ENCODE measurements around the gene PRKCE. TPM values are rescaled to one million over a fixed set of nuclear protein-coding genes. Genes with fewer than 3 reads are reported as not detected.

Gene PRKCE
- total and polyA plus RNA-seq, 4 experiments from 2014 or later, result 1.8 to 21.7 (median 11.0) TPM

GRCh38 chr2:46227022-46227421 lies 575.5 kb downstream of the PRKCE start:
- H3K27me3 ChIP-seq (ENCODE audit: insufficient read depth, low read length), result no peaks in the 10 kb centered on the region
- no peak for DNase-seq
- POLR2A ChIA-PET (ENCODE audit: partially characterized antibody), result no interaction called here
- H3K4me1 Mint-ChIP-seq, result peaks cover 26 to 54% (median 43%) of the 10 kb centered on the region in 4 donors
- H3K27ac Mint-ChIP-seq, result no peak overlapping the region
- intact Hi-C loops (cut with micrococcal nuclease), result no loop called here
- H3K27ac ChIP-seq (ENCODE audit: low read depth, low read length), result no peak overlapping the region
- peaks cover 33% of the 10 kb centered on the region for H3K4me1 ChIP-seq (ENCODE audit: insufficient read depth, low read length)
- no peaks in the 10 kb centered on the region for H3K36me3 ChIP-seq (ENCODE audit: insufficient read depth, low read length)
- CTCF ChIA-PET (ENCODE audit: partially characterized antibody), result no interaction called here
- H3K9me3 ChIP-seq (ENCODE audit: control insufficient read depth in 1 of 2, low read length in 2 of 2), result no peaks in the 10 kb centered on the region
- peaks cover 1 to 3% of the 10 kb centered on the region in 2 donors for H3K27me3 Mint-ChIP-seq
- H3K36me3 Mint-ChIP-seq, result no peaks in the 10 kb centered on the region
- no peak overlapping the region for H3K4me3 Mint-ChIP-seq
- no peak overlapping the region for H3K4me3 ChIP-seq (ENCODE audit: low read length in 2 of 2)
- H3K9me3 Mint-ChIP-seq, result peaks cover 0 to 7% (median 0%) of the 10 kb centered on the region in 8 donors

GRCh38 chr2:46227674-46228289 lies 576.3 kb downstream of the PRKCE start:
- Mint-ChIP-seq H3K36me3 (no peaks in the 10 kb centered on the region), H3K9me3 (peaks cover 0 to 7% (median 0%) of the 10 kb centered on the region in 8 donors), H3K4me3 (no peak overlapping the region), H3K27me3 (peaks cover 1 to 3% of the 10 kb centered on the region in 2 donors), H3K4me1 (peaks cover 26 to 52% (median 40%) of the 10 kb centered on the region in 4 donors), H3K27ac (peak overlapping the region in 2 of 7 donors; percentile 42 to 62)
- intact Hi-C loops (cut with micrococcal nuclease), result no loop called here
- Histone ChIP-seq H3K36me3 (ENCODE audit: insufficient read depth, low read length) (no peaks in the 10 kb centered on the region), H3K4me1 (ENCODE audit: insufficient read depth, low read length) (peaks cover 33% of the 10 kb centered on the region), H3K4me3 (ENCODE audit: low read length in 2 of 2) (no peak overlapping the region), H3K27me3 (ENCODE audit: insufficient read depth, low read length) (no peaks in the 10 kb centered on the region), H3K27ac (ENCODE audit: low read depth, low read length) (no peak overlapping the region), H3K9me3 (ENCODE audit: control insufficient read depth in 1 of 2, low read length in 2 of 2) (no peaks in the 10 kb centered on the region)
- DNase-seq, result no peak
- ChIA-PET POLR2A (ENCODE audit: partially characterized antibody) (no interaction called here), CTCF (ENCODE audit: partially characterized antibody) (no interaction called here)

- intact Hi-C loops (cut with micrococcal nuclease), result loop anchor here (1.0 to 2.0 kb wide), 2 partner anchors 10 to 135 kb away; no protein-coding TSS in a partner anchor
- peaks cover 19 to 39% (median 29%) of the 10 kb centered on the region in 4 donors for H3K4me1 Mint-ChIP-seq
- no peak overlapping the region for H3K4me3 ChIP-seq (ENCODE audit: low read length in 2 of 2)
Measured at GRCh38 chr2:46229134-46230063, 577.9 kb downstream of the PRKCE start.

GRCh38 chr2:46230115-46230571 lies 578.7 kb downstream of the PRKCE start:
- peaks cover 21% of the 10 kb centered on the region for H3K4me1 ChIP-seq (ENCODE audit: insufficient read depth, low read length)
- H3K27me3 ChIP-seq (ENCODE audit: insufficient read depth, low read length), result no peaks in the 10 kb centered on the region
- Mint-ChIP-seq H3K4me3 (peak overlapping the region in 6 of 8 donors; percentile 55 to 79 (median 68)), H3K36me3 (no peaks in the 10 kb centered on the region), H3K9me3 (no peaks in the 10 kb centered on the region), H3K27me3 (peaks cover 1% of the 10 kb centered on the region in 2 donors), H3K4me1 (peaks cover 17 to 33% (median 24%) of the 10 kb centered on the region in 4 donors), H3K27ac (peak overlapping the region; percentile 9 to 96 (median 88))
- DNase-seq, result peak in 3 of 5 donors; percentile 11 to 48 (median 26)
- intact Hi-C loops (cut with micrococcal nuclease), result loop anchor here (2.0 kb wide), 1 partner anchor 135 kb away; no protein-coding TSS in a partner anchor
- no peak overlapping the region for H3K4me3 ChIP-seq (ENCODE audit: low read length in 2 of 2)
- no peaks in the 10 kb centered on the region for H3K36me3 ChIP-seq (ENCODE audit: insufficient read depth, low read length)
- CTCF ChIA-PET (ENCODE audit: partially characterized antibody), result interaction anchor here (1.1 to 1.7 kb wide), 3 partner anchors 11 to 136 kb away, joined by 3 to 4 read pairs (median 4); no protein-coding TSS in a partner anchor
- H3K9me3 ChIP-seq (ENCODE audit: control insufficient read depth in 1 of 2, low read length in 2 of 2), result no peaks in the 10 kb centered on the region
- no peak overlapping the region for H3K27ac ChIP-seq (ENCODE audit: low read depth, low read length)
- POLR2A ChIA-PET (ENCODE audit: partially characterized antibody), result interaction anchor here (1.6 kb wide), 1 partner anchor 9 kb away, joined by 6 read pairs; no protein-coding TSS in a partner anchor

More at GRCh38 chr2:46229134-46230063, 577.9 kb downstream of the PRKCE start:
- no peaks in the 10 kb centered on the region for H3K36me3 Mint-ChIP-seq
- Histone ChIP-seq H3K27me3 (ENCODE audit: insufficient read depth, low read length) (no peaks in the 10 kb centered on the region), H3K36me3 (ENCODE audit: insufficient read depth, low read length) (no peaks in the 10 kb centered on the region), H3K27ac (ENCODE audit: low read depth, low read length) (no peak overlapping the region), H3K9me3 (ENCODE audit: control insufficient read depth in 1 of 2, low read length in 2 of 2) (no peaks in the 10 kb centered on the region), H3K4me1 (ENCODE audit: insufficient read depth, low read length) (peaks cover 25% of the 10 kb centered on the region)
- peak overlapping the region; percentile 9 to 96 (median 88) for H3K27ac Mint-ChIP-seq
- DNase-seq, result peak; percentile 47 to 74 (median 51)
- H3K9me3 Mint-ChIP-seq, result no peaks in the 10 kb centered on the region
- H3K27me3 Mint-ChIP-seq, result peaks cover 1% of the 10 kb centered on the region in 2 donors
- POLR2A ChIA-PET (ENCODE audit: partially characterized antibody), result interaction anchor here (0.8 to 1.6 kb wide), 3 partner anchors 10 to 11 kb away, joined by 3 to 6 read pairs (median 3); no protein-coding TSS in a partner anchor
- CTCF ChIA-PET (ENCODE audit: partially characterized antibody), result interaction anchor here (0.8 to 1.7 kb wide), 4 partner anchors 10 to 137 kb away, joined by 3 to 4 read pairs (median 4); no protein-coding TSS in a partner anchor
- peak overlapping the region; percentile 9 to 79 (median 66) for H3K4me3 Mint-ChIP-seq

GRCh38 chr2:46230677-46231425 lies 579.4 kb downstream of the PRKCE start:
- Mint-ChIP-seq H3K4me1 (peaks cover 17 to 33% (median 24%) of the 10 kb centered on the region in 4 donors), H3K9me3 (no peaks in the 10 kb centered on the region), H3K27ac (peak overlapping the region in 5 of 7 donors; percentile 29 to 96 (median 81)), H3K4me3 (peak overlapping the region in 1 of 8 donors; percentile 3), H3K27me3 (peaks cover 0 to 1% of the 10 kb centered on the region in 2 donors), H3K36me3 (no peaks in the 10 kb centered on the region)
- Histone ChIP-seq H3K36me3 (ENCODE audit: insufficient read depth, low read length) (no peaks in the 10 kb centered on the region), H3K4me3 (ENCODE audit: low read length in 2 of 2) (no peak overlapping the region), H3K9me3 (ENCODE audit: control insufficient read depth in 1 of 2, low read length in 2 of 2) (no peaks in the 10 kb centered on the region), H3K27ac (ENCODE audit: low read depth, low read length) (no peak overlapping the region), H3K27me3 (ENCODE audit: insufficient read depth, low read length) (no peaks in the 10 kb centered on the region), H3K4me1 (ENCODE audit: insufficient read depth, low read length) (peaks cover 21% of the 10 kb centered on the region)
- POLR2A ChIA-PET (ENCODE audit: partially characterized antibody), result interaction anchor here (1.6 kb wide), 1 partner anchor 9 kb away, joined by 6 read pairs; no protein-coding TSS in a partner anchor
- intact Hi-C loops (cut with micrococcal nuclease), result loop anchor here (2.0 kb wide), 1 partner anchor 134 kb away; no protein-coding TSS in a partner anchor
- no peak for DNase-seq
- CTCF ChIA-PET (ENCODE audit: partially characterized antibody), result interaction anchor here (1.1 kb wide), 1 partner anchor 136 kb away, joined by 3 read pairs; no protein-coding TSS in a partner anchor

GRCh38 chr2:46231721-46232120 lies 580.2 kb downstream of the PRKCE start:
- intact Hi-C loops (cut with micrococcal nuclease), result loop anchor here (2.0 kb wide), 1 partner anchor 133 kb away; no protein-coding TSS in a partner anchor
- peaks cover 0 to 1% of the 10 kb centered on the region in 2 donors for H3K27me3 Mint-ChIP-seq
- Histone ChIP-seq H3K36me3 (ENCODE audit: insufficient read depth, low read length) (no peaks in the 10 kb centered on the region), H3K9me3 (ENCODE audit: control insufficient read depth in 1 of 2, low read length in 2 of 2) (no peaks in the 10 kb centered on the region), H3K4me3 (ENCODE audit: low read length in 2 of 2) (no peak overlapping the region), H3K27me3 (ENCODE audit: insufficient read depth, low read length) (no peaks in the 10 kb centered on the region), H3K4me1 (ENCODE audit: insufficient read depth, low read length) (peaks cover 21% of the 10 kb centered on the region), H3K27ac (ENCODE audit: low read depth, low read length) (no peak overlapping the region)
- H3K4me1 Mint-ChIP-seq, result peaks cover 18 to 38% (median 28%) of the 10 kb centered on the region in 4 donors
- ChIA-PET POLR2A (ENCODE audit: partially characterized antibody) (no interaction called here), CTCF (ENCODE audit: partially characterized antibody) (no interaction called here)
- H3K36me3 Mint-ChIP-seq, result no peaks in the 10 kb centered on the region
- no peak for DNase-seq
- peak overlapping the region in 3 of 7 donors; percentile 3 to 74 (median 59) for H3K27ac Mint-ChIP-seq
- H3K4me3 Mint-ChIP-seq, result no peak overlapping the region
- no peaks in the 10 kb centered on the region for H3K9me3 Mint-ChIP-seq

All from CD4-positive, alpha-beta memory T cell (primary cell).